Fibroblast of mammary gland (primary cell): ENCODE results near the gene KCTD13.
"Not testable (repeated sequence)": the region's sequence is repeated elsewhere in the genome, so short reads cannot be mapped to it uniquely, and the experiment has no call there.

ENCODE experiments used
- DNase-seq: peaks from one replicate; pipeline ENCODE4 v3.0.0-alpha.2; 2010; ENCODE audit warnings: low read depth
- H3K4me3 ChIP-seq: 2 replicates; pipeline ENCODE4 v1.5.1; 2011; ENCODE audit warnings: low read depth, mild to moderate bottlenecking, low read length, moderate library complexity; ENCODE audit not compliant: control insufficient read depth
- TF ChIP-seq, protein P1 (sequence below): conservative IDR thresholded peaks from 2 replicates; pipeline ENCODE4 v1.5.1; 2011; ENCODE audit warnings: low read depth, low read length, inconsistent platforms; ENCODE audit not compliant: control insufficient read depth, insufficient read depth

Gene KCTD13

GRCh38 chr16:29897333-29897732 is 28.7 kb downstream of the KCTD13 start:
- no peak for DNase-seq
- TF ChIP-seq, protein P1, sequence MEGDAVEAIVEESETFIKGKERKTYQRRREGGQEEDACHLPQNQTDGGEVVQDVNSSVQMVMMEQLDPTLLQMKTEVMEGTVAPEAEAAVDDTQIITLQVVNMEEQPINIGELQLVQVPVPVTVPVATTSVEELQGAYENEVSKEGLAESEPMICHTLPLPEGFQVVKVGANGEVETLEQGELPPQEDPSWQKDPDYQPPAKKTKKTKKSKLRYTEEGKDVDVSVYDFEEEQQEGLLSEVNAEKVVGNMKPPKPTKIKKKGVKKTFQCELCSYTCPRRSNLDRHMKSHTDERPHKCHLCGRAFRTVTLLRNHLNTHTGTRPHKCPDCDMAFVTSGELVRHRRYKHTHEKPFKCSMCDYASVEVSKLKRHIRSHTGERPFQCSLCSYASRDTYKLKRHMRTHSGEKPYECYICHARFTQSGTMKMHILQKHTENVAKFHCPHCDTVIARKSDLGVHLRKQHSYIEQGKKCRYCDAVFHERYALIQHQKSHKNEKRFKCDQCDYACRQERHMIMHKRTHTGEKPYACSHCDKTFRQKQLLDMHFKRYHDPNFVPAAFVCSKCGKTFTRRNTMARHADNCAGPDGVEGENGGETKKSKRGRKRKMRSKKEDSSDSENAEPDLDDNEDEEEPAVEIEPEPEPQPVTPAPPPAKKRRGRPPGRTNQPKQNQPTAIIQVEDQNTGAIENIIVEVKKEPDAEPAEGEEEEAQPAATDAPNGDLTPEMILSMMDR, result no peak
- no peak overlapping the region for H3K4me3 ChIP-seq

DNA sequence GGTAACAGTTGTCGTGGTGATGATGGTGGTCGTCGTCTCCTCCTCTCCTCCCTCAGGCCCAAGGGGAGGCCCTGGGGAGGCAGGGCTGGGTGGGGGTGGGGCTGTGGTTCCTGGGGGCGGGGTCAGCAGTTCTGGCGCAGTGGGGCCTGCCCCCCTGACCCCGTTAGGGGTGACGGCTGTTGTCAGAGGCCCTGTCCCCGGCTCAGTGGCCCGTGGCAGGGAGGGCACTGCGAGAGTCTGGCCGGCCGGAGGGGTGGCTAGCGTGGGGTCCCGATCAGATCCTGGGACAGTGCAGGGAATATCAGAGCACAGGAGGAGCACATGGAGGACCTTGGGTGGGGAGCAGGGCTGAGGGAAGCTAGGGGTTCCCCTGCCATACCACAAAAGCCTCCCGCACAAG is 29.2 kb downstream of the KCTD13 start:
- H3K4me3 ChIP-seq, result no peak overlapping the region
- no peak for DNase-seq
- TF ChIP-seq, protein P1, result no peak

DNA sequence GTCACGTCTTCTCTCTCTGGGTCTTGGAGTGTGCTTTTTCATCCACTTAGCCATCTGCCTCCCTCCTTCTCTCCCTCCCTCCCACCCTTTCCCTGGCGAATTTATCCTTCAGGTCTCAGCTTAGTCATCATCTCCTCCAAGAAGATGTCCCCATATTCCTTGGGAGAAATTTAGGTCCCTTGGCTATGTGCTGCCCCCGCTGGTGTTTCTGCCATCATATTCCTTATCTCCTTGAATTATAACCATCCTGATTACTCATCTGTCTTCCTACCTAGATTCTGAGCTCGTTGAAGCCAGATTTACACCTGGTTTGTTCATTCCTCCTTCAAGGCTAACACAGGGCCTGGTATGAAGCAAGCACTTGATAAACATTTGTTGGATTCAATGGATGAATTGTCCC is 31.7 kb downstream of the KCTD13 start:
- no peak for DNase-seq
- no peak overlapping the region for H3K4me3 ChIP-seq
- TF ChIP-seq, protein P1, result no peak

GRCh38 chr16:29893553-29893952 is 32.5 kb downstream of the KCTD13 start:
- TF ChIP-seq, protein P1, result no peak
- no peak for DNase-seq

DNA sequence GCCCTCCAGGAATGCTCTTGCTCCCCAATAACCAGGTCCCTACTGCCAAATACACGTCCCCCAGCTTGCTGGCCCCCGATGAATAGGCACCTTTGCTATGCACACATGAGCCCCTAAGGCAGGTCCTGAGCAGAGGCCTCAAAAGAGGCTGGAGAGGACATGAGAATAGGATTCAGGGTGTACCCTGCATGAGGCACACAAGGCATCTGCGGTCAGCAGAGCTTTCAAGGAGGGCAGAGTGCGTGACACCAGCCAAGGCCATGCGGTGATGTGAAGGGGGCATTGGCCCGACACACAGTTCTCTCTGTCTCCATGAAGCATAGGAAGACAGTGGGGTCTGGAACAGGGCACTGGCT is 33.6 kb downstream of the KCTD13 start:
- no peak for DNase-seq
- H3K4me3 ChIP-seq, result no peak overlapping the region
- TF ChIP-seq, protein P1, result no peak

More at GRCh38 chr16:29893553-29893952, 32.5 kb downstream of the KCTD13 start:
- no peak overlapping the region for H3K4me3 ChIP-seq

DNA sequence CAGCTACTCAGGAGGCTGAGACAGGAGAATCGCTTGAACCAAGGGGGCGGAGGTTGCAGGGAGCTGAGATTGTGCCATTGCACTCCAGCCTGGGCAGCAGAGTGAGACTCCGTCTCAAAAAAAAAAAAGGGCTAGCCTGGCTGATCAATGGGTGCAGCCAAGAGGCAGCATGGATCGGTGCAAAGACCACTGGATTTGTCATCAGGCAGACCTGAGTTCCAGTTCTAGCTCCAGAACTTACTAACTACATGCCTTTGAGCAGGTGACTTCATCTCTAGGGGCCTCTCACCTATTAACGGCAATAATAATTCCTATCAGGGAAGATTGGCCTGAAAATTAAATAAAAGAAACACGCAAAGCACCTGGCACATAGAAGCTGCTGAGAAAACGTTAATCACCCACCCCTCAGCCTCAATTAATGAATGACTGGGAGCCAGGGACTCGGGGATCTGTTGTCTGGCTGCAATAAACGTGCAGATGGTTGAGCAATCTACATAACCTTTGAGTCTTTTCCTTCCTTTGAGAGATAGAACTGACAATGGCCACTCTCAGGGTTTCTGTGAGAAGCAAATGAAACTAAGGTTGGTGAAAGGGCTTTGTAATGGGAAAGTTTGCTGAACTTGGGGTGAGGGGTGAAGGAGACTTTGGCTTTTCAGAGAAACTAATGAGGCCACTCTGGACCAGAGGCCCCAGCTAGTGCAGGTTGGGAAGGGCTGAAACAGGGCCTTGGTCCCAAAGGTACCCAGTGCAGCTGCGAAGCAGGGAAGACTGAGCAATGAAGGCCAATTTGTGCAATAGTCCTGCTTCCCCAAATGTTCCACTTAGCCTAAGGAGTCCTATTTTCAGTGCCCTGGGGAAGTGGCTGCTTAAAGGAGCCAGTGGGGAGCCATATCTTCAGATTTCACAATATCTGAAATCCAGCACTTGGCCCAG is 34.2 kb downstream of the KCTD13 start:
- H3K4me3 ChIP-seq, result no peak overlapping the region
- TF ChIP-seq, protein P1, result no peak
- no peak for DNase-seq

DNA sequence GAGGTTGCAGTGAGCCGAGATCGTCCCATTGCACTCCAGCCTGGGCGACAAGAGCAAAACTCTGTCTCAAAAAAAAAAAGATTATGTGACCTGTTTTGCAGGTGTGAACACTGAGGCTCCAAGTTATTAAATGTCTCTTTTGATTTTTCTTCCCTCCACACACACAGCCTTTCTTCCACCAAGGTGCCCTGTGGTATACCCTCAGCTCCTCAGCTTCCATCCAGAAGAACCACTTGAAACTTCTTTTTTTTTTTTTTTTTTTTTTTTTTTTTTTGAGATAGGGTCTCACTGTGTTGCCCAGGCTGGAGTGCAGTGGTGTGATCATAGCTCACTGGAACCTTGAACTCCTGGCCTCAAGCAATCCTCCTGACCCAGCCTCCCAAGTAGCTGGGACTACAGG is 36.7 kb downstream of the KCTD13 start:
- H3K4me3 ChIP-seq, DNase-seq: not testable (repeated sequence)
